ENCODE measurements around the gene PGS1. TPM values are rescaled to one million over a fixed set of nuclear protein-coding genes. Genes with fewer than 3 reads are reported as not detected.
"Not testable (repeated sequence)": the region's sequence is repeated elsewhere in the genome, so short reads cannot be mapped to it uniquely, and the experiment has no call there.

The PGS1 gene
- total RNA-seq, 2 donors from 2014 or later: 52.0 to 98.4 TPM

- DNase-seq (ENCODE audit: low spot score): no peak
- no peak overlapping the region for H3K27ac ChIP-seq
- H3K4me3 ChIP-seq: no peak overlapping the region
- H3K9me3 ChIP-seq: no peaks in the 10 kb centered on the region
- H3K27me3 ChIP-seq (replicated peaks; ENCODE audit: insufficient read depth): no peaks in the 10 kb centered on the region
- TF ChIP-seq CTCF (IDR thresholded peaks at IDR 0.05): no peak
- no peaks in the 10 kb centered on the region for H3K36me3 ChIP-seq
- no peaks in the 10 kb centered on the region for H3K4me1 ChIP-seq (ENCODE audit: control insufficient read depth in 1 of 2, low read depth in 2 of 2)
- ATAC-seq (ENCODE audit: insufficient number of reproducible peaks, low FRiP score, low read depth): no peak
Measured at GRCh38 chr17:78461799-78462053, 83.3 kb downstream of the PGS1 start.

GRCh38 chr17:78462148-78462547 is 83.7 kb downstream of the PGS1 start:
- no peaks in the 10 kb centered on the region for H3K4me1 ChIP-seq (ENCODE audit: control insufficient read depth in 1 of 2, low read depth in 2 of 2)
- no peaks in the 10 kb centered on the region for H3K27me3 ChIP-seq (replicated peaks; ENCODE audit: insufficient read depth)
- H3K36me3 ChIP-seq: no peaks in the 10 kb centered on the region
- H3K4me3 ChIP-seq: no peak overlapping the region
- DNase-seq (ENCODE audit: low spot score) (no peak), ATAC-seq (ENCODE audit: insufficient number of reproducible peaks, low FRiP score, low read depth) (no peak)
- no peak for TF ChIP-seq CTCF (IDR thresholded peaks at IDR 0.05)
- H3K9me3 ChIP-seq: no peaks in the 10 kb centered on the region
- no peak overlapping the region for H3K27ac ChIP-seq

- not testable (repeated sequence) for H3K27me3 ChIP-seq (replicated peaks; ENCODE audit: insufficient read depth); H3K36me3 ChIP-seq; H3K27ac ChIP-seq; H3K4me3 ChIP-seq; DNase-seq (ENCODE audit: low spot score); ATAC-seq (ENCODE audit: insufficient number of reproducible peaks, low FRiP score, low read depth); H3K9me3 ChIP-seq; H3K4me1 ChIP-seq (ENCODE audit: control insufficient read depth in 1 of 2, low read depth in 2 of 2)
Measured at GRCh38 chr17:78466109-78466785, 87.8 kb downstream of the PGS1 start.

GRCh38 chr17:78466786-78467715 is 88.6 kb downstream of the PGS1 start:
- Histone ChIP-seq H3K4me1 (ENCODE audit: control insufficient read depth in 1 of 2, low read depth in 2 of 2) (no peaks in the 10 kb centered on the region), H3K27me3 (replicated peaks; ENCODE audit: insufficient read depth) (no peaks in the 10 kb centered on the region), H3K27ac (no peak overlapping the region), H3K36me3 (no peaks in the 10 kb centered on the region), H3K4me3 (no peak overlapping the region), H3K9me3 (no peaks in the 10 kb centered on the region)
- ATAC-seq (ENCODE audit: insufficient number of reproducible peaks, low FRiP score, low read depth) (no peak), DNase-seq (ENCODE audit: low spot score) (no peak)
- no peak for TF ChIP-seq CTCF (IDR thresholded peaks at IDR 0.05)

GRCh38 chr17:78468366-78468765 is 89.9 kb downstream of the PGS1 start:
- Histone ChIP-seq H3K27ac (no peak overlapping the region), H3K4me1 (ENCODE audit: control insufficient read depth in 1 of 2, low read depth in 2 of 2) (no peaks in the 10 kb centered on the region), H3K9me3 (no peaks in the 10 kb centered on the region), H3K36me3 (no peaks in the 10 kb centered on the region), H3K4me3 (no peak overlapping the region), H3K27me3 (replicated peaks; ENCODE audit: insufficient read depth) (no peaks in the 10 kb centered on the region)
- DNase-seq (ENCODE audit: low spot score) (no peak), ATAC-seq (ENCODE audit: insufficient number of reproducible peaks, low FRiP score, low read depth) (no peak)
- no peak for TF ChIP-seq CTCF (IDR thresholded peaks at IDR 0.05)
